Mucosa of stomach (tissue), 1 donor: ENCODE measurements around the gene SOX12.
A peak's percentile ranks its signal among the peaks of the same experiment; 100 is the strongest.

ENCODE experiments used
- H3K27me3 ChIP-seq: one replicate; pipeline ENCODE4 v1.7.0; 2013; ENCODE audit warnings: mild to moderate bottlenecking, low read length; ENCODE audit not compliant: control insufficient read depth, insufficient read depth
- H3K36me3 ChIP-seq: one replicate; pipeline ENCODE4 v1.7.0; 2013; ENCODE audit warnings: low read length; ENCODE audit not compliant: control insufficient read depth, insufficient read depth
- H3K4me1 ChIP-seq: one replicate; pipeline ENCODE4 v1.7.0; 2013; ENCODE audit warnings: mild to moderate bottlenecking, low read length; ENCODE audit not compliant: control insufficient read depth, insufficient read depth
- H3K4me3 ChIP-seq: one replicate; pipeline ENCODE4 v1.7.0; 2013; ENCODE audit warnings: low read length
- H3K9ac ChIP-seq: one replicate; pipeline ENCODE4 v1.7.0; 2013; ENCODE audit warnings: mild to moderate bottlenecking, low read length, moderate library complexity
- H3K9me3 ChIP-seq: one replicate; pipeline ENCODE4 v1.7.0; 2013; ENCODE audit warnings: mild to moderate bottlenecking, low read length, moderate library complexity; ENCODE audit not compliant: control insufficient read depth
- donor health status: Pancreatic carcinoma.

SOX12 gene

DNA sequence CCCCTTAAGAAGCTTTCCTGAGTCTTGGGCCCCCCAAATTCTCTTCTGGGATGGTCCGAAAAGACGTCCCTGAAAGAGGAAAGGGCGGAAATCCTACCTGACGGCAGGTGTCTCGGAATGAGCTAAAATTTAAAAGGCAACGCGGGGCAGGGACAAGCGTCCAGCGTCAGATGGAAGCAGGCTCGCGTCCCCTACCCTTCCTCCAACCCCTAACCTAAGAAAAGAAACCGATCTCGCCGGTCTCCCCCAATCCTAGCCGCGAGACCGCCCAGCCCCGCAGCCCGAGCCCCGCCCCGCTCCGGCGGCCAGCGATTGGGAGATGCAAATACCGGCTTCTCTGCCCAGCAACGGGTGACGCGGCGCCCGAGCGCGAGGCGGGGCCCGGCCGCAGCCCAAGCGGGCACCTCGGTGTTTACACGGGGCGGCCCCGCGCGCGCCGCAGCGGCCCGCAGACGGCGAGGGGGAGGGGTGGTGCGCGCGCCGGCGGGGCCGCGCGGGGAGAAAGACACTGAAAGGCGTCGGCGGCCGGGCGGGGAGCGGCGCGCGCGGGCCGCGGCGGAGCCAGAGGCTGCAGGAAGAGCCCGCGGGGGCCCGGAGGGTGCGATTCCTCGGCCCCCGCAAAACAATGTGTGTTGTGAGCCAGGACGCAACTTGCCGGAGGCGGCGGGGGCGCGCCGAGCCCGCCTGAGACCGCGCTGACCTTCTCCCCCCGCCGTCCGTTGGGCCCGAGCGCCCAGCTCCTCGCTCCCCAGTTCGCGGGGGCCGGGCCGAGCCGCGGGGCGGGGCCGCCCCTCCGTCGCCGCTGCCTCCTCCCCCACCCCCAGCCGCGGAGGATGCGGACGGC is at the start of gene SOX12:
Gene SOX12 (plus strand): TSS at position 508 of the 844 bp plus-strand sequence. CDS start 373 bp downstream, outside the sequence.
- peak within 1 kb of the TSS; percentile 62 for H3K4me3 ChIP-seq
- no peaks in the 10 kb centered on the region for H3K9me3 ChIP-seq
- H3K27me3 ChIP-seq, result no peaks in the 10 kb centered on the region
- H3K36me3 ChIP-seq, result no peaks in the 10 kb centered on the region
- H3K9ac ChIP-seq, result peak within 1 kb of the TSS; percentile 81
- H3K4me1 ChIP-seq, result peaks cover 5% of the 10 kb centered on the region

GRCh38 chr20:275791-276190 is 49.6 kb upstream of the SOX12 start:
- H3K9ac ChIP-seq, result no peak overlapping the region
- no peaks in the 10 kb centered on the region for H3K4me1 ChIP-seq
- H3K27me3 ChIP-seq, result no peaks in the 10 kb centered on the region
- H3K4me3 ChIP-seq, result no peak overlapping the region
- H3K9me3 ChIP-seq, result no peaks in the 10 kb centered on the region
- H3K36me3 ChIP-seq, result no peaks in the 10 kb centered on the region

DNA sequence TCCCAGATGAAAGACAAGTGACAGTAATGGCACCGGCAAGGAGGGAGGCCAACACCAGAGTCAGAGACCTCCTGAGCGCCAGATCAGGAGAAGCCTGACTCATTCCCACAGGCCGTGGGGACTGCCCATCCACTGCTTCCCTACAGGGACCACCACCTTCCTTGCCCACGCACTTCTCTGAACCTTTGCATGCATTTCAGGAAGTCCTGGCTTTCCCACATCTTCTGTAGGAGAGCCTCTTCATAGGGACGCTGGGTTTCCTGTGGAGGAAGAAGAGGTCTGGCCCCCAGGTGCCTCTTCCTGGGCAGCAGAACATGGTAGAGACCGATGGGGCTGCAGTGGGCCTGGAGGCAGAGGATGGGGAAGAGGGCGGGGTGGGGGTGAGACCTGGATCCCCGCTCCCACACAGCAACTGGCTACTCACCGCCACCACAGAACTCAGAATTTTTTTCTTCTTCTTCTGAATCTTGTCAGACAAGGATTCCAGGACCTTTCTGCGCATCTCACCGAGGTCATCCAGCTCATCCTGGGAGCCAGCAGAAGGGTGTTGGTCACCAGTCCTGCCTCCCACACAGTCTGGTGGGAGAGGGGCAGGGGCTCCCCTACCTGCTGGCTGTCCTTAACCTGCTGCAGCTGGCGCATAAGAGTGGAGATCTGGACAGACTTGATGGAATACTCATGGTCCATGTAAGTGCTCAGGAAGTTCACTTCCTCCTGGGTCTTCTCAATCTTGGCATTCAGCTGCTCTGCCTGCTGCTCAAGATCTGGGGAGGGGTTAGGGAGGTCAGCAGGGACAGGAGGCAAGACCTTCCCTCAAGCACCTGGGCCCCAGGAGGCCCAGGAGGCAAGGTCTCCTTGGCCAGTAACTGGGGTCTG is 48.5 kb upstream of the SOX12 start:
- Histone ChIP-seq H3K36me3 (no peaks in the 10 kb centered on the region), H3K4me3 (no peak overlapping the region), H3K9ac (no peak overlapping the region), H3K27me3 (no peaks in the 10 kb centered on the region), H3K9me3 (no peaks in the 10 kb centered on the region), H3K4me1 (no peaks in the 10 kb centered on the region)

DNA sequence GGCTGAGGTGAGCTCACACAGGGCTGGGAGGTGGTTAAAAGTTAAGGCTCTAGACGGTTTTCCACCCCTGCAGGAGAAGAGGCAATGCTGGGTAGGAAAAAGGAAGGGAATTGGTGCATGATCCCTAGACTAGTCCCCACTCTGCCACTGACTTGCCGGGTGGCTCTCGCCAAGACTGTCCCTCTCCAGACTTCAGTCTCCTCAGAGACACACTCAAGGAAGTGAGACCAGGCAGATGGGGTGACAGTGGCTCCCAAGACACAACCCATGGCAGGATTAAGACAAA is 47.9 kb upstream of the SOX12 start:
- Histone ChIP-seq H3K9ac (no peak overlapping the region), H3K4me3 (no peak overlapping the region), H3K4me1 (no peaks in the 10 kb centered on the region), H3K9me3 (no peaks in the 10 kb centered on the region), H3K27me3 (no peaks in the 10 kb centered on the region), H3K36me3 (no peaks in the 10 kb centered on the region)

DNA sequence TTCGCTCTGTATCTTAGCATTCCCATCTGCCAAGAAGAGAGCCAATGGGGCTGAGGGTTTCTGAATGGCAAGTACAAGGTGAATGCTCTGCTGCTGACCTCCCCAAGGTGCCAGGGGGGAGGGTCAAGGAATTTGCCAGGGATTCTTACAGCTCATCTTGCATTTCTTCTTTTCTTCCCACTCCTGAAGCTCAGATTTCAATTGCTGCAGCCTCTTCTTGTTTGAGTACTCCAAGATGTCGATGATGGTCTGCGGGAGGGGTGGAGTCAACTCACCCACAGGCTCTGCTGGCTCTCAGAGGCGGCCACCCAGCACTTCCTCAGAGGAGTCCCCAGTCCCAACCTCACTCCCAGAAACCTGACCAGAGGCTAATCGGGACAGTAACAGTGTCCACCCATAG is 47.2 kb upstream of the SOX12 start:
- no peak overlapping the region for H3K4me3 ChIP-seq
- H3K9ac ChIP-seq, result no peak overlapping the region
- no peaks in the 10 kb centered on the region for H3K27me3 ChIP-seq
- H3K4me1 ChIP-seq, result no peaks in the 10 kb centered on the region
- H3K36me3 ChIP-seq, result no peaks in the 10 kb centered on the region
- no peaks in the 10 kb centered on the region for H3K9me3 ChIP-seq

DNA sequence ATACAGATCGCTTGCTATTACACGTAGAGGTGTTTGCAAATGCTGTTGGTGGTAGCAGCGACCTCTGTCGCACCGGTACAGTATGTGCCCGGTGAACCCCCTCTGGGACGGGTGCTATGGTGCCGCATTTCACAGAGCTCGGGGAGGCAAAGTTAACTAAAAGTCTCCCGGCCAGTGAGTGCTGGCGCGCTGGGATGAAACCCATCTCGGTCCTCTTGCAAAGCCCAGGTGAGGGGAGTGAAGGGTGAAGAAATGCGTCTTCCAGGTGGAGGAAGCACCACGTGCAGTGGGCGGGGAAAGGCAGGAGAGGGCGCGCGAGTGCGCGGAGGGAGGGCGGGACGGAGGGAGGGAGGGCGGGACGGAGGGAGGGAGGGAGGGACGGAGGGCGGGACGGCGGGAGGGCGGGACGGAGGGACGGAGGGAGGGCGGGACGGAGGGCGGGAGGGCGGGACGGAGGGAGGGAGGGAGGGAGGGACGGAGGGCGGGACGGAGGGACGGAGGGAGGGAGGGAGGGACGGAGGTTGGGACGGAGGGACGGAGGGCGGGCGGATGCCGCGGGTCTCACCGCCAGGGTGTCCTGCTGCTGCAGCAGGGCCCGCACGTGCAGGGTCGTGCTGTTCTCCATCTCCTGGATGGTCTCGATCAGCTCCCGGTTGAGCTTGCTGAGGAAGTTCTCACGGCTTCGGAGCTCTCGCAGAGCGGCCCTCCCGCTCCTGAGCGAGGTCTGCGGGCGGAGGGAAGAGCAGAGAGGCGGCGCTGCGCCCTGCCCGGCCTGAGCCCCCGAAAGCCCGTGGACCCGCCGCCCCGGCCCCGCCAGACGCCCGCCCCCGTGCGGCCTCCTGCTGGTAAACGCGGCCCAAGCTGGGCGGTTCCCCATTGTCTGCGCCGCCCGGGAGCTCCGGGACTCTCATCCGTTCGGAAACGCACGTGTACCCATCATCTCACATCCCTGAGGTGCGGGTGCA is 46.5 kb upstream of the SOX12 start:
- Histone ChIP-seq H3K27me3 (no peaks in the 10 kb centered on the region), H3K4me3 (no peak overlapping the region), H3K36me3 (no peaks in the 10 kb centered on the region), H3K9me3 (no peaks in the 10 kb centered on the region), H3K9ac (no peak overlapping the region), H3K4me1 (no peaks in the 10 kb centered on the region)

GRCh38 chr20:284172-284571 is 41.2 kb upstream of the SOX12 start:
- no peaks in the 10 kb centered on the region for H3K27me3 ChIP-seq
- H3K9me3 ChIP-seq, result no peaks in the 10 kb centered on the region
- H3K4me1 ChIP-seq, result no peaks in the 10 kb centered on the region
- no peak overlapping the region for H3K9ac ChIP-seq
- H3K36me3 ChIP-seq, result no peaks in the 10 kb centered on the region
- no peak overlapping the region for H3K4me3 ChIP-seq

DNA sequence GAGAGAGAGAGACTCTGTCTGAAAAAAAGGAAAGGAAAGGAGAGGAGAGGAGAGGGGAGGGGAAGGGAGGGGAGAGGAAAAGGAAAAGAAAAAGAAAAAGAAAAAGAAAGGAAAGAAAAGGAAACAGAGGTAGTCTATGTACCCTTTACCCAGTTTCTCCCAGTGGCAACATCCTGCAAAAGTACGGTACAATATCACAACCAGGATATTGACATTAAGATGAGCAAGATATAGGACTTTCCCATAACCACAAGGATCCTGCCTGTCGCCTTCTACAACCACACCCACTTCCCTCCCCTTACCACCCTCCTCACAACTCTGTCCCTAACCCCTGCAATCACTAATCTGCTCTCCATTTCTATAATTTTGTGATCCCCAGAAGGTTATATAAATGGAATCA is 38.8 kb upstream of the SOX12 start:
- Histone ChIP-seq H3K4me1 (peaks cover 12% of the 10 kb centered on the region), H3K9me3 (no peaks in the 10 kb centered on the region), H3K27me3 (no peaks in the 10 kb centered on the region), H3K4me3 (no peak overlapping the region), H3K36me3 (no peaks in the 10 kb centered on the region), H3K9ac (no peak overlapping the region)

DNA sequence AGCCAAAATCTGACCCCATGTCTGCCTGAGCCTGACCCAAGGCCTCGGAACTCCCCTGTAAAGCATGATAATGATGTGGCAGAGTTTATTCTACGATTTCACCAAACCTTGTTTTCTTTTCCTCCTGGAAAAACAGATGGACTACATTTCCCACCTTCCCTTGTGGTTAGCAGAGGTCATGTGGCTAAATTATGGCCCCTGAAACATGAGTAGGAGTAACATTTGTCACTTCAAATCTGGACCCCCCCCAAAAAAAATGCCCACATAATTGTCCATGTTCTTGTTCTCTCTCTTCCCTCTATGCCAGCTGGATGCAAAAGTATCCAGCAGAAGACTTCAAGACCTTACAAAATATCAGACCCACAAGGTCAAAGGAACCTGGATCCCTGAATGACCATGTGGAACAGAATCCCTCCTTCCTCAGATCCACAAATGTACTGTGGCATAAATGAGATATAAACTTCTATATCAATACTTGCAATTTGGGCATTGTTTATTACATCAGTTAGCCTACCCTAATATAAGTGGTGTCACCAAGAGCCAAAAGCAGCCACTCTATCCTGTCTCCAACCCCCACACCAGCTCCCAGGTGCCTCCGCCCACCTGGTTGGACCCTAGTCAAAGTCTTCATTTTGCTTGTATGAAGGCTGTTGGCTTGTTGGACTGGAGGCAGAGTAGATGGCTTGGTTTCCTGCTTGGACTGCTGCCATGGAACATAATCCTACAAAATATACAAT is 36.2 kb upstream of the SOX12 start:
- H3K4me3 ChIP-seq, result no peak overlapping the region

GRCh38 chr20:289693-290083 is 35.7 kb upstream of the SOX12 start:
- Histone ChIP-seq H3K27me3 (no peaks in the 10 kb centered on the region), H3K9ac (peak overlapping the region; percentile 86), H3K4me3 (peak overlapping the region; percentile 71), H3K4me1 (peaks cover 12% of the 10 kb centered on the region), H3K36me3 (no peaks in the 10 kb centered on the region), H3K9me3 (no peaks in the 10 kb centered on the region)

More for the DNA sequence above, 36.2 kb upstream of the SOX12 start:
- H3K36me3 ChIP-seq, result no peaks in the 10 kb centered on the region
- H3K27me3 ChIP-seq, result no peaks in the 10 kb centered on the region
- no peaks in the 10 kb centered on the region for H3K9me3 ChIP-seq
- H3K4me1 ChIP-seq, result peaks cover 12% of the 10 kb centered on the region
- no peak overlapping the region for H3K9ac ChIP-seq

DNA sequence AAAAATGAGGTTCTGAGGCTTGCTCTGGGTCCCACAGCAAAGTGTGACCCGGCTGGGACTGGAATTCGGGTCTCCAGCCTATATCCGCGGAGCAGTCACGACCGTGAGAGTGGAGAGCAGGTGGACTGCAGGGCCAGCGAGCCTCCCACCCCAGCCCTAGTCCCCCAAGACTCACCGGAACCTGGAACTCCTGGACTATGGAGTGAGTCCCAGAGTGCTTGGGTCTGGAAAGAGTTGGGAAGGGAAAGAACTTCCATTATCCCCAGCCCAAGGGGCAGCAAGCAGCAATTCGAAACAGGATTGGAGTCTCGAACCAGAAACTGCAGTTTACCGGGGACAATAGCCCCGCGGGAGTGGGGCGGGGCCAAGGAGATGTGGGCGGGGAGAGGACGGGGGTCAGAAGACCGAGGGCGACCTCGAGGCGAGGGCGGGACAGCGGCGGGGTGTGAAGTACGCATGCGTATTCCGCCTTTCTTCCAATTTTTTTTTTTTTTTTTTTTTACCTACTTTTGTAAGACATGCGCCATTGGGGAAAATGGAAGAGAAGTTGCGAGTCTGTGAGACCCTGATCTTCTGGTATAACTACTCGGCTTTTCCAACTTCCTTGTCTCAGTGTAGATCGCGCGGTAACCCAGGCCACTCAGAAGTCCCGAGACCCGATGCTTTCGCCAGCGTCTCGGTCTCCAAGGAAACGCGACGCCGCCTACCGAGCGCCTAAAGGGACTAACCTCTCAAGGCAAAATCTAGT is 35.1 kb upstream of the SOX12 start, which contains the start of gene C20orf96:
Gene C20orf96 (minus strand): TSS at position 667 of the 748 bp plus-strand sequence. CDS start 140 bp downstream, at position 527.
- Histone ChIP-seq H3K4me1 (peaks cover 12% of the 10 kb centered on the region), H3K9me3 (no peaks in the 10 kb centered on the region), H3K9ac (peak within 1 kb of the TSS; percentile 86), H3K4me3 (peak within 1 kb of the TSS; percentile 71), H3K27me3 (no peaks in the 10 kb centered on the region), H3K36me3 (no peaks in the 10 kb centered on the region)
